Glutamatergic neuron (in vitro differentiated cells): ENCODE data around the gene KLRD1. TPM values are rescaled to one million over a fixed set of nuclear protein-coding genes. Genes with fewer than 3 reads are reported as not detected.

Experiments used
- DNase-seq: peaks from one replicate; pipeline ENCODE4 v3.0.0; 2022
- H3K27ac Mint-ChIP-seq: one replicate; pipeline ENCODE4 v1.8.0; 2020; ENCODE audit warnings: mild to moderate bottlenecking, mixed read lengths, inconsistent platforms; ENCODE audit not compliant: unreplicated experiment
- H3K27me3 Mint-ChIP-seq: one replicate; pipeline ENCODE4 v1.8.0; 2020; ENCODE audit warnings: mild to moderate bottlenecking, moderate library complexity, mixed read lengths, inconsistent platforms; ENCODE audit not compliant: unreplicated experiment
- H3K36me3 Mint-ChIP-seq: one replicate; pipeline ENCODE4 v1.8.0; 2020; ENCODE audit warnings: mild to moderate bottlenecking, mixed read lengths, inconsistent platforms; ENCODE audit not compliant: unreplicated experiment
- H3K4me1 Mint-ChIP-seq: one replicate; pipeline ENCODE4 v1.8.0; 2020; ENCODE audit warnings: mild to moderate bottlenecking, low read depth, mixed read lengths, inconsistent platforms; ENCODE audit not compliant: unreplicated experiment
- H3K4me3 Mint-ChIP-seq: one replicate; pipeline ENCODE4 v1.8.0; 2020; ENCODE audit warnings: mild to moderate bottlenecking, mixed read lengths, inconsistent platforms; ENCODE audit not compliant: unreplicated experiment
- H3K9me3 Mint-ChIP-seq: one replicate; pipeline ENCODE4 v1.8.0; 2020; ENCODE audit warnings: mild to moderate bottlenecking, moderate library complexity, mixed read lengths, inconsistent platforms; ENCODE audit not compliant: unreplicated experiment
- CTCF ChIP-seq: fragments of 200-600 bp; sonication (generic); IDR thresholded peaks from one replicate; pipeline ENCODE4 v1.5.0; 2021; ENCODE audit not compliant: partially characterized antibody, unreplicated experiment
- total RNA-seq: library from RNA; stranded (reverse); fragmentation: NEBNext Ultra II Directional; extraction: Animal tissue kit (Norgen Biotek cat#: 25700); gene quantifications from one replicate; pipeline ENCODE4 v1.2.1, GENCODE V29; 2021; ENCODE audit not compliant: unreplicated experiment

KLRD1 gene
- total RNA-seq, 1 donor from 2014 or later, result 0.25 TPM

GRCh38 chr12:10354071-10354470 is 46.4 kb downstream of the KLRD1 start:
- Mint-ChIP-seq H3K4me1 (no peaks in the 10 kb centered on the region), H3K27ac (no peak overlapping the region), H3K36me3 (no peaks in the 10 kb centered on the region), H3K9me3 (peaks cover 2% of the 10 kb centered on the region), H3K4me3 (no peak overlapping the region), H3K27me3 (no peaks in the 10 kb centered on the region)
- no peak for TF ChIP-seq CTCF
- no peak for DNase-seq

GRCh38 chr12:10354502-10354901 is 46.8 kb downstream of the KLRD1 start:
- no peak for TF ChIP-seq CTCF
- Mint-ChIP-seq H3K4me3 (no peak overlapping the region), H3K4me1 (no peaks in the 10 kb centered on the region), H3K27me3 (no peaks in the 10 kb centered on the region), H3K9me3 (peaks cover 2% of the 10 kb centered on the region), H3K27ac (no peak overlapping the region), H3K36me3 (no peaks in the 10 kb centered on the region)
- no peak for DNase-seq

GRCh38 chr12:10358131-10358530 is 50.5 kb downstream of the KLRD1 start:
- Mint-ChIP-seq H3K9me3 (no peaks in the 10 kb centered on the region), H3K4me3 (no peak overlapping the region), H3K27me3 (no peaks in the 10 kb centered on the region), H3K4me1 (peaks cover 2% of the 10 kb centered on the region), H3K27ac (no peak overlapping the region), H3K36me3 (no peaks in the 10 kb centered on the region)
- TF ChIP-seq CTCF, result no peak
- no peak for DNase-seq

GRCh38 chr12:10358969-10359368 is 51.3 kb downstream of the KLRD1 start:
- H3K27me3 Mint-ChIP-seq, result no peaks in the 10 kb centered on the region
- no peaks in the 10 kb centered on the region for H3K9me3 Mint-ChIP-seq
- no peak overlapping the region for H3K27ac Mint-ChIP-seq
- H3K36me3 Mint-ChIP-seq, result no peaks in the 10 kb centered on the region
- H3K4me3 Mint-ChIP-seq, result no peak overlapping the region
- H3K4me1 Mint-ChIP-seq, result peaks cover 2% of the 10 kb centered on the region
- DNase-seq, result no peak
- TF ChIP-seq CTCF, result no peak

GRCh38 chr12:10361084-10361483 is 53.4 kb downstream of the KLRD1 start:
- no peaks in the 10 kb centered on the region for H3K27me3 Mint-ChIP-seq
- H3K9me3 Mint-ChIP-seq, result no peaks in the 10 kb centered on the region
- H3K27ac Mint-ChIP-seq, result no peak overlapping the region
- no peaks in the 10 kb centered on the region for H3K36me3 Mint-ChIP-seq
- H3K4me3 Mint-ChIP-seq, result no peak overlapping the region
- no peak for TF ChIP-seq CTCF
- H3K4me1 Mint-ChIP-seq, result peaks cover 2% of the 10 kb centered on the region
- no peak for DNase-seq
